ENCODE data around the gene MRPL28.
"Not testable (repeated sequence)": the region's sequence is repeated elsewhere in the genome, so short reads cannot be mapped to it uniquely, and the experiment has no call there.

The MRPL28 gene

DNA sequence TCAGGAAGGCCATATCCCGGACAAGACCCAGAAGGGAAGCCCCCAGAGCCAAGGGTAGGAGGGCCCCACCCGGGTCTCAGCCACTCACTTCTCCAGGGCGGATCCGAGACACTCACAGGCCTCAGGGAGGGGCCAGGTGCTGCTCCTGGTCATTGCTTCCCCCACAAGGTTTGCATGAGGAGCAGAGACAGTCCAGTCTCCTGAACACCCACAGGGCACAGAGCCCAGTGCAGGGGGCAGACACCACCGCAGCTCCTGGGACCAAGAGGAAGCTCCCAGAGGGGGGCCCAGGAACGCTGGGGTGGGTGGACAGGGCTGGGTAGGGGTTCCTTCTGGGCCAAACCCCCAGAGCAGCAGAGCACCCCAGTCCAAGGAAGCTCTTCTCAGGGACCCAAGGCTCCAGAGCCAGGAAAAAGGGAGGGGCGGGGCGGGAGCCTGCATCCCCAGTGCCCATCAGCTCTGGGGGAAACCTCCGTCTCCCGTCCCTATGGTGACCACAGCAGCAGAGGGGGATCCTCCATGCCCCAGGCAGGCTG lies 709 bp upstream of the MRPL28 start:
- no peaks in the 10 kb centered on the region for H3K27me3 Mint-ChIP-seq
- ATAC-seq (no peak), DNase-seq (peak in 1 of 2 donors; percentile 19)
- H3K27ac Mint-ChIP-seq: peak overlapping the region; percentile 92 to 98
- H3K4me3 Mint-ChIP-seq: peak overlapping the region; percentile 88 to 92
- peaks cover 20% of the 10 kb centered on the region for H3K4me1 Mint-ChIP-seq
- H3K9me3 Mint-ChIP-seq: no peaks in the 10 kb centered on the region

DNA sequence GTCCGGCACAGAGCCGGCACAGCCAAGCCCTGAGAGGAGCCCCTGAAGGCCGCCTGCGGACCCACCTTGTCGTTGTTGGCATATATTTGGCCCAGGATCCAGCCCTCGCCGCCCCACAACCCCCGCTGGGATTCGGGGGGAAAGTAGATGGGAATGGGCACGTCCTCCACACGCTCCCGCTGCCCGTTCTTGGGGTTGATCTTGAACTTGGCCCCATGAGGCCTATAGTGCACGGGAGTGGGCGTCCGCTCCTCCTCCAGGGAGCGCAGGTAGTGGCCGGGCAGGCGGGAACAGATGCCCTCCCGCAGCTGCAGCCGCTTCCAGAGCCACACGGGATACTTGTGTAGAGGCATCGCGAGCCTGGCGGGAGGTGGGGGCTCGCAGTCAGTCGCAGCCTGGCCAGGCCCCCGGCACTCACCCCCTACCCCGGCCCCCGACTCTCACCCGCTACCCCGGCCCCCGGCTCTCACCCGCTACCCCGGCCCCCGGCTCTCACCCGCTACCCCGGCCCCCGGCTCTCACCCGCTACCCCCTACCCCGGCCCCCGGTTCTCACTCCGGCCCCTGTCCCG lies 387 bp downstream of the MRPL28 start:
- H3K27ac Mint-ChIP-seq: no peak overlapping the region
- peak; percentile 57 for ATAC-seq
- H3K4me3 Mint-ChIP-seq: peak overlapping the region; percentile 79 to 88
- no peak for DNase-seq
- H3K4me1 Mint-ChIP-seq: peaks cover 20% of the 10 kb centered on the region
- H3K9me3 Mint-ChIP-seq: no peaks in the 10 kb centered on the region
- no peaks in the 10 kb centered on the region for H3K27me3 Mint-ChIP-seq

GRCh38 chr16:369275-369865 lies 968 bp downstream of the MRPL28 start:
- peak overlapping the region in 1 of 2 donors; percentile 77 for H3K27ac Mint-ChIP-seq

DNA sequence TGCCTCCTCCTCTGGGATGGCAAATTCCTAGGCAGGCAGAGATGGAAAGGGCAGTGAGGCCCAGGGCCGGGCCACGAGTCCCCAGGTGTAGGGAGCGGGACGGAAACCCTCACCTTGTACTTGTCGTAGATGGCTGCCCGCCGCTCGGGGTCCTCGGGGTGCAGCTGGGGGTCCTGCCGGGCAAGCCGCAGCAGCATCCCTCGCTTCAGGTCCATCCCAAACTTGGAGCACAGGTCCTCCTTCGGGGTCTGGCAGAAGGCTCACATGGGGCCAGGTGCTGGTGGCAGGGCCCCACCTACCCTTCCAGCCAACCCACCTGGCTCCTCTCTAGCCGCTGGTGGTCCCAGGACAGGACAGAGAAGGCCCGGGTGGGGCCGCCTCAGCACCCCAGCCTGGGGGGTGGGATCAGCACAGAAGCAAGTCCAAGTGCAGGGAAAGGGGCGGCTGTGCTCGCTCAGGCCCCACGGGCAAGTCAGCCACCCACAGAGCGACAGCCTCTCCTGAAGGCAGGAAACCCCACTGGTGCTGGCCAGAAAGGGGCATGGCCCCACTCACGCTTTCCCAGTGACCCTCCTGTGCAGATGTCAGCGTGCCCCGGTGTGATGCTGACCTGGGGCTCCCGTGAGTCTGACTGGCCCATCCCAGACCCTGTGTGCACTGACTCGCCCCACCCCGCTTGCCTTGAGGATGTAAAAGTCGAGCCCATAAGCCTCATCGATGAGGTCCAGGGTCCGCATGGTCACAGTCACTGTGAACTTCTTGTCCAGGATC lies 1.8 kb downstream of the MRPL28 start:
- no peaks in the 10 kb centered on the region for H3K9me3 Mint-ChIP-seq
- DNase-seq (peak in 1 of 2 donors; percentile 11), ATAC-seq (no peak)
- H3K27me3 Mint-ChIP-seq: no peaks in the 10 kb centered on the region
- H3K27ac Mint-ChIP-seq: no peak overlapping the region
- peak overlapping the region in 1 of 2 donors; percentile 31 for H3K4me3 Mint-ChIP-seq
- peaks cover 20% of the 10 kb centered on the region for H3K4me1 Mint-ChIP-seq

More at GRCh38 chr16:369275-369865, 968 bp downstream of the MRPL28 start:
- no peaks in the 10 kb centered on the region for H3K27me3 Mint-ChIP-seq
- no peak for DNase-seq
- peaks cover 20% of the 10 kb centered on the region for H3K4me1 Mint-ChIP-seq
- H3K4me3 Mint-ChIP-seq: peak overlapping the region; percentile 54 to 79
- no peak for ATAC-seq
- no peaks in the 10 kb centered on the region for H3K9me3 Mint-ChIP-seq

DNA sequence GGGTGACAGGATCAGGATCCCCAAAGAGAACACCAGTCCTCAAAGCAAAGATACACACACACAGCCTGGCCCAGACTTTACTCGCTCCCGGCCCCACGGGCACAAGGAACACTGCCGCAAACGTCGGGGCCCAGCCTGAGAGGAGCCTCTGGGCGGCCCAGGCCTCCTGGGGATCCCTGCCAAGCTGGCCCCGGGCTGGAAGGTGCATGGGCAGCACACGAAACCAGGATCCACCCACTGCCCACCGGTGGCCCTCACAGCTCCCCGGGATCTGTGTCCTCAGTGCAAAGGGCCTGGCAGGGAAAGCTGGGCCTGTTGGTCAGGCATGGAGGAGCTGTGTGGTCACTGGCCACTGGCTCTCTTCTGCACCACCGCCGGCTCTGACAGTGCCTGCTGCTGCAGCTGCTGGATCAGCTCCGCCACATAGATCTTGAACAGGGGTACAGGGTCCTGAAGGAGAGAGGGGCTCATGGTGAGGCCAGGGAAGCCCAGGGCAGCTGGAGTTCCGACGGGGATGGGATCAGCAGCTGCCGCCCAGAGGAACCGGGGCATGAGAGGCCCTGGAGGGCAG lies 2.9 kb downstream of the MRPL28 start:
- DNase-seq: no peak
- no peak for ATAC-seq
- H3K27me3 Mint-ChIP-seq: no peaks in the 10 kb centered on the region
- peaks cover 21% of the 10 kb centered on the region for H3K4me1 Mint-ChIP-seq
- no peaks in the 10 kb centered on the region for H3K9me3 Mint-ChIP-seq
- peak overlapping the region in 1 of 2 donors; percentile 48 for H3K27ac Mint-ChIP-seq
- no peak overlapping the region for H3K4me3 Mint-ChIP-seq

GRCh38 chr16:366476-366875 lies 3.9 kb downstream of the MRPL28 start:
- DNase-seq (no peak), ATAC-seq (no peak)
- Mint-ChIP-seq H3K9me3 (no peaks in the 10 kb centered on the region), H3K27ac (no peak overlapping the region), H3K27me3 (no peaks in the 10 kb centered on the region), H3K4me1 (peaks cover 29% of the 10 kb centered on the region), H3K4me3 (no peak overlapping the region)

DNA sequence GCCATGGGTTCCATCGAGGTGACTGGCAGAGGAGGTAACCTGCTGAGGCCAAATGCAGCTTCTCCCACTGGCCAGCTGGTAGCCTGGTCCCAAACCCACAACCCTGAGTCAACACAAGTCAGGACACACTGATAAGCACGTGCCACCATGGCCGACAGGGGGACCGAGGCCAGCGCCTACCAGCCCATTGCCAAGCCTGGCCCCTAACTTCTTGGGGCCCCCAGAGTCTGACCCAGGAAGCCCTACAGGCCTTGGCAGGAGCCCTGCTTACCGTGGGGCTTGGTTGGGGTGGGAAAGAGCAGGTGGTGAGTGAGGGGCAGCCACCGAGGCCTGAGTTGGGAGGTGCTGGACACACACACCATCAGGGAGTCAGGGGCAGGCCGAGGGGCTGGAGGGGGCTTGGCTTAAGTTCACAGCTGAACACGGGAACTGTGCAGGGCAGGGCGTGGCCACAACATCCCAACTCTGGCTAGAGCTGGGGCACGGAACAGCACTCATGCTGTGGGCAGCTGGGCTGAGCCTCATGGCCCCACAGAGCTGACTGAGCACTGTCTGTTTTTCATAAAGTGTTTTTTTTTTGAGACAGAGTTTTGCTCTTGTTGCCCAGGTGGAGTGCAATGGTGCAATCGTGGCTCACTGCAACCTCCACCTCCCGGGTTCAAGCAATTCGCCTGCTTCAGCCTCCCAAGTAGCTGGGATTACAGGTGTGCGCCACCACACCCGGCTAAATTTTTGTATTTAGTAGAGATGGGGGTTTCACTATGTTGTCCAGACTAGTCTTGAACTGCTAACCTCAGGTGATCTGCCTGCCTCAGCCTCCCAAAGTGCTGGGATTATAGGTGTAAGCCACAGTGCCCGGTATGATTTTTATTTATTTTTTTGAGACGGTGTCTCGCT lies 5.5 kb downstream of the MRPL28 start:
- no peaks in the 10 kb centered on the region for H3K27me3 Mint-ChIP-seq
- no peak overlapping the region for H3K4me3 Mint-ChIP-seq
- H3K27ac Mint-ChIP-seq: no peak overlapping the region
- DNase-seq (no peak), ATAC-seq (no peak)
- H3K4me1 Mint-ChIP-seq: peaks cover 19% of the 10 kb centered on the region
- no peaks in the 10 kb centered on the region for H3K9me3 Mint-ChIP-seq

DNA sequence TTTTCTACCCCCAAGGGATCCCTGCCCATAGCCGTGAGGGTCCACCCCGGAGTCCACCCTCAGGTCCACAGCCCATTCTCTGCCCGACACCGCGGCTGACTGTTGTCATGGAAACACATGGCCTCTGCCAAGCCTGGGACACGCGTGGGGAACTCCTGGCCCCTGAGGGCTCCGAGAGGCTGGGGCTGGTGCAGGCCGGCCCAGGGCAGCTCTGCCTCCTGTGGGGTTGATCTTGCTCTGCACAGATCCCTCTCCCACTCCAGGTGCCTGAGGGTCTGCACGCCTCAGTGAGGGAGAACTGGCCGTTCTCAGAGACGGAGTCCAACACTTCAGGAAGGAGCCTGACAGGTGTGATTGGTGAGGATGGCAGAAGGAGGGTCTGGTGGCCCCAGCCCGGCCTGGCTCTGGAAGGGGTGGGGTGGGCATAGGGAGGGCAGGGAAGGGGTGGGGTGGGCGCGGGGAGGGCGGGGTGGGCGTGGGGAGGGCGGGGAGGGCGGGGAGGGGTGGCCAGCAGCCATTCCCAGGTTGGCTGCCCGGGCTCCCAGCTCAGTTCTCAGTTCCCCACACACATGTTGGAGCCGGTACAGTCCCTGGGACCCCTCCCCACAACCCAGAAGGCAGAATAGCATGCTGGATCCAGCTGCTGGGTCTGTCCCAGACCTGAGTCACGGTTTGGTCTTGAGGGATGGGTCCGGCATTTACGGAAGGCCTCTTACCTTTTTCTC lies 6.4 kb downstream of the MRPL28 start:
- DNase-seq (no peak), ATAC-seq (no peak)
- Mint-ChIP-seq H3K4me1 (peaks cover 10% of the 10 kb centered on the region), H3K4me3 (no peak overlapping the region), H3K27me3 (no peaks in the 10 kb centered on the region), H3K27ac (no peak overlapping the region), H3K9me3 (no peaks in the 10 kb centered on the region)

DNA sequence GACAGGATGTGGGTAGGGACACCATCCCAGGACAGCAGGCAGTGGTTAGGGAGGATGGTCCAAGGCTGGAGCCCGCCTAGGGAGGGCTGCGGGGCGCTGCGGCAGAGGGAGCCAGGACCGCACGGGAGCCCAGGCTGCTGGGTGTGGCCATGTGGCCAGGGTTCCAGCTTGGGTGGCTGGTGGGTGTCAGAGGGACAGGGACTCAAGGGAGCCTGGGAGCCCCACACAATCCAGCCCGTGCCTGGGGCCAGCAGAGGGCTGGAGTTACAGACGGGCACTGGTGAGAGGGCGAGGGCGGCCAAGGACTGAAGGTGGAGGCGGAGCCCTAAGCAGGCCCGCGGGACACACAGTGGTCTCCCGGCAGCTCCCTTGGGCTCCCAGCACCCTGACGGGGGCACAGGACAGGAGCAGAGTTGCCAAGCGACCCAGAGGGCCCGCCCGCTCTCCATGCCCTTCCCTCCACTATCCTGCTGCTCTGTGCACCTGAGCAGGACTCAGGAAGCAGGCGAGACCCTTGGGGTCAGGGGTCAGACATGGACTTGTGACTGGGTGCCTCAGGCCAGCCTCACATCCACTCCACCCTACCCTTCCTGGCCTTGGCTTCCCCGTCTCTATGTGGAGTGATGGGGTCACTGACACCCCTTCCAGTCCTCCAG lies 7.1 kb downstream of the MRPL28 start:
- DNase-seq (no peak), ATAC-seq (no peak)
- Mint-ChIP-seq H3K27me3 (no peaks in the 10 kb centered on the region), H3K4me1 (peaks cover 9% of the 10 kb centered on the region), H3K4me3 (no peak overlapping the region), H3K9me3 (no peaks in the 10 kb centered on the region), H3K27ac (no peak overlapping the region)

- not testable (repeated sequence) for H3K9me3 Mint-ChIP-seq, ATAC-seq, H3K27me3 Mint-ChIP-seq, H3K27ac Mint-ChIP-seq, H3K4me1 Mint-ChIP-seq, DNase-seq, H3K4me3 Mint-ChIP-seq
Measured at GRCh38 chr16:362702-362999, 7.7 kb downstream of the MRPL28 start.

DNA sequence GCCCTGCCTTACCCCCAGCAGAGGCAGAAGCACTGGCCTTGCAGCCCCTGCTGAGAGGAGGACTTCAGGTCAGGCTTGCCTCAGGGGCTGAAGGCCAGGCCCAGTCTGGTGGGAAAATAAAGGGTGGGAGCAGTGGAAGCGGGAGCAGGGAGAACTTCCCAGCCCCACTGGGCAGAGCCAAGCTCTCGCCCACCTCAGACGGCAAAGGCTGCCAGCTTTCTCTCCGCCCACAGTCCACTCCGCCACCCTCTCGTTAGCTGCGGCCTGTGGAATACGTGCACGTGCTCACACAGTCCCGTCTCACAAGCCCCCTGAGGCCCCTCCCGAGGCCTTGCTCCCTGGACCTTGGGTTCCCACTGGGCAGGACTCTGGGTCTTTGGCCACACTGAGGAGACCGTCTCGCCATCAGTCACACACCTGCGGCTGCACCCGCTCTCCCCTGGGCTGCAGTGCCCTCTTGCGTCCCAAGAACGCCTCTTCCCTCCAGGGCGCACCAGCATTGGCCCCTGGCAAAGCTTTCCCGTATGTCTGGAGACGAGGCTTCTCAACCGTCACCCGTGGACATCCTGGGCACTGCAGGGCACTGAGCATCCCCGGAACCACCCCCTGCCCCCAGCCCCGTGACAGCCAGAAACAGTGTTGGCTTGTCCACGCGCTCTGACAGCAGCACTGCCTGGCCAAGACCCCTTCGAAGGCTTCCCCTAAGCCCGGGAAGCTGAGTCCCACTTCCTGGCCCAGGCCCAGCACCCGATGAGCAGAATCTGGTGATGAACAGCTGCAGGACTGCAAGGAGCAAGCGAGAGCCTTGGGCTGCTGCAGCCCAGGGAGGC lies 8.3 kb downstream of the MRPL28 start:
- H3K4me3 Mint-ChIP-seq: peak overlapping the region; percentile 52 to 76
- ATAC-seq: peak; percentile 88
- H3K9me3 Mint-ChIP-seq: no peaks in the 10 kb centered on the region
- peak overlapping the region in 1 of 2 donors; percentile 6 for H3K27ac Mint-ChIP-seq
- peaks cover 9% of the 10 kb centered on the region for H3K4me1 Mint-ChIP-seq
- DNase-seq: peak; percentile 70 to 79
- no peaks in the 10 kb centered on the region for H3K27me3 Mint-ChIP-seq

DNA sequence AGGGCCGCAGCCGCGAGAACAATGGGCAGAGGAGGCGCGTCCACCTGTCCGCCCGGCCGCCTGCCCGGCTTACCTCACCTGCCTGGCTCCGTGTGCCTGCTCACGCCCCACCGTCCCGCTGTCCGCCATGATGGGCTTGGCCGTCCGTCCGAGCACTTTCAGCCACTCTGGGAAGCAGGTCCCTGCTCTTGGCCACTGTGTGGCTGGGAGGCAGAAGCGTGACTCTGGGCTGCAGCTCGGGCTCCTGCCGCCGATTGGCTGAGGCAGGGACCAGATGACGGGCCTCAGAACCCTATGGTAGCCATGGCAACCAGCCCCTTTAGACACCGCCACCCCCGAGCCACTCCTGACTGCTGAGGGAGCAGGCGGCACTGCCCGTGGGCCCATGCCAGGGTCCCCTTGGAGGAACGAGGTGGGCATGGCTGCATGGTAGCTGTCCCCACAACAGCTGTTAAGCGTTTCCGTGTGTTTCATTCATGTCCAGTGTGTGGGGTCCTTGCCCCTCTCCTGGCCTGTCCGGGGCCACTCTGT lies 8.9 kb downstream of the MRPL28 start:
- Mint-ChIP-seq H3K9me3 (no peaks in the 10 kb centered on the region), H3K27me3 (no peaks in the 10 kb centered on the region), H3K4me3 (no peak overlapping the region), H3K4me1 (peaks cover 9% of the 10 kb centered on the region), H3K27ac (no peak overlapping the region)
- no peak for DNase-seq
- no peak for ATAC-seq

GRCh38 chr16:360698-361336 lies 9.5 kb downstream of the MRPL28 start:
- H3K4me3 Mint-ChIP-seq: no peak overlapping the region
- ATAC-seq: no peak

More at GRCh38 chr16:360698-361336, 9.5 kb downstream of the MRPL28 start:
- H3K4me1 Mint-ChIP-seq: peaks cover 9% of the 10 kb centered on the region
- H3K27ac Mint-ChIP-seq: no peak overlapping the region
- H3K27me3 Mint-ChIP-seq: no peaks in the 10 kb centered on the region
- DNase-seq: no peak
- H3K9me3 Mint-ChIP-seq: no peaks in the 10 kb centered on the region

Measured in stimulated activated naive CD8-positive, alpha-beta T cell treated with anti-CD3 and anti-CD28 coated beads, Interleukin-15, amount 100 ng/mL, for 72 hours (primary cell).